Fibroblast of gingiva (primary cell): ENCODE results near the gene DHCR24.

Source experiments
- DNase-seq: peaks from one replicate; pipeline ENCODE4 v3.0.0-alpha.2; 2011; ENCODE audit warnings: low read depth

The DHCR24 gene

GRCh38 chr1:54846301-54846700, 40.7 kb downstream of the DHCR24 start:
- DNase-seq: no peak

- no peak for DNase-seq
These were observed 41.2 kb downstream of the DHCR24 start for GRCh38 chr1:54845772-54846171.

GRCh38 chr1:54844564-54844963, 42.4 kb downstream of the DHCR24 start:
- no peak for DNase-seq

GRCh38 chr1:54843449-54843848, 43.5 kb downstream of the DHCR24 start:
- no peak for DNase-seq

GRCh38 chr1:54842963-54843362, 44.0 kb downstream of the DHCR24 start:
- no peak for DNase-seq

- no peak for DNase-seq
These were observed 44.6 kb downstream of the DHCR24 start for GRCh38 chr1:54842206-54842915.

GRCh38 chr1:54839824-54840223, 47.2 kb downstream of the DHCR24 start:
- no peak for DNase-seq

- no peak for DNase-seq
These were observed 48.3 kb downstream of the DHCR24 start for GRCh38 chr1:54838565-54839180.

- DNase-seq: no peak
These were observed 49.8 kb downstream of the DHCR24 start for GRCh38 chr1:54837002-54837853.

GRCh38 chr1:54836594-54836993, 50.4 kb downstream of the DHCR24 start:
- DNase-seq: no peak

- DNase-seq: no peak
These were observed 51.0 kb downstream of the DHCR24 start for GRCh38 chr1:54835970-54836369.

- DNase-seq: no peak
These were observed 51.7 kb downstream of the DHCR24 start for GRCh38 chr1:54835131-54835898.

GRCh38 chr1:54834007-54834541, 52.9 kb downstream of the DHCR24 start:
- no peak for DNase-seq

GRCh38 chr1:54833121-54833520, 53.9 kb downstream of the DHCR24 start:
- no peak for DNase-seq

GRCh38 chr1:54826226-54826816, 60.7 kb downstream of the DHCR24 start:
- DNase-seq: no peak

GRCh38 chr1:54825696-54826095, 61.3 kb downstream of the DHCR24 start:
- DNase-seq: no peak

GRCh38 chr1:54823670-54824069, 63.3 kb downstream of the DHCR24 start:
- DNase-seq: no peak

- DNase-seq: no peak
These were observed 67.3 kb downstream of the DHCR24 start for GRCh38 chr1:54819733-54820132.

- DNase-seq: no peak
These were observed 67.8 kb downstream of the DHCR24 start for GRCh38 chr1:54819195-54819536.

- DNase-seq: no peak
These were observed 68.4 kb downstream of the DHCR24 start for GRCh38 chr1:54818461-54819194.

- no peak for DNase-seq
These were observed 70.0 kb downstream of the DHCR24 start for GRCh38 chr1:54816951-54817350.
